ENCODE measurements around the gene CENPE.

The CENPE gene

GRCh38 chr4:103126126-103126525, 72.0 kb downstream of the CENPE start:
- Histone ChIP-seq H3K9ac (ENCODE audit: low read depth, low read length) (no peak overlapping the region), H3K27ac (ENCODE audit: low read length) (no peak overlapping the region), H3K4me1 (ENCODE audit: insufficient read depth, low read length) (no peaks in the 10 kb centered on the region), H3K36me3 (ENCODE audit: insufficient read depth, low read depth, low read length) (peaks cover 79% of the 10 kb centered on the region), H3K27me3 (ENCODE audit: insufficient read depth, low read length) (no peaks in the 10 kb centered on the region), H3K4me3 (ENCODE audit: low read length) (no peak overlapping the region), H3K9me3 (ENCODE audit: insufficient read depth, low read depth, low read length) (no peaks in the 10 kb centered on the region)

- no peak overlapping the region for H3K4me3 ChIP-seq (ENCODE audit: low read length)
- no peaks in the 10 kb centered on the region for H3K27me3 ChIP-seq (ENCODE audit: insufficient read depth, low read length)
- no peaks in the 10 kb centered on the region for H3K4me1 ChIP-seq (ENCODE audit: insufficient read depth, low read length)
- no peaks in the 10 kb centered on the region for H3K9me3 ChIP-seq (ENCODE audit: insufficient read depth, low read depth, low read length)
- H3K27ac ChIP-seq (ENCODE audit: low read length), result no peak overlapping the region
- peaks cover 80% of the 10 kb centered on the region for H3K36me3 ChIP-seq (ENCODE audit: insufficient read depth, low read depth, low read length)
- no peak overlapping the region for H3K9ac ChIP-seq (ENCODE audit: low read depth, low read length)
These were observed 75.0 kb downstream of the CENPE start for GRCh38 chr4:103123114-103123513.

GRCh38 chr4:103118166-103118565, 80.0 kb downstream of the CENPE start:
- H3K4me1 ChIP-seq (ENCODE audit: insufficient read depth, low read length), result no peaks in the 10 kb centered on the region
- H3K36me3 ChIP-seq (ENCODE audit: insufficient read depth, low read depth, low read length), result peaks cover 64% of the 10 kb centered on the region
- no peak overlapping the region for H3K4me3 ChIP-seq (ENCODE audit: low read length)
- H3K9me3 ChIP-seq (ENCODE audit: insufficient read depth, low read depth, low read length), result no peaks in the 10 kb centered on the region
- H3K27ac ChIP-seq (ENCODE audit: low read length), result no peak overlapping the region
- H3K27me3 ChIP-seq (ENCODE audit: insufficient read depth, low read length), result no peaks in the 10 kb centered on the region
- no peak overlapping the region for H3K9ac ChIP-seq (ENCODE audit: low read depth, low read length)

- no peak overlapping the region for H3K9ac ChIP-seq (ENCODE audit: low read depth, low read length)
- H3K4me3 ChIP-seq (ENCODE audit: low read length), result no peak overlapping the region
- H3K36me3 ChIP-seq (ENCODE audit: insufficient read depth, low read depth, low read length), result peaks cover 68% of the 10 kb centered on the region
- no peaks in the 10 kb centered on the region for H3K9me3 ChIP-seq (ENCODE audit: insufficient read depth, low read depth, low read length)
- no peaks in the 10 kb centered on the region for H3K4me1 ChIP-seq (ENCODE audit: insufficient read depth, low read length)
- H3K27ac ChIP-seq (ENCODE audit: low read length), result no peak overlapping the region
- H3K27me3 ChIP-seq (ENCODE audit: insufficient read depth, low read length), result no peaks in the 10 kb centered on the region
These were observed 86.5 kb downstream of the CENPE start for GRCh38 chr4:103111598-103111997.

GRCh38 chr4:103108542-103108941, 89.6 kb downstream of the CENPE start:
- Histone ChIP-seq H3K4me3 (ENCODE audit: low read length) (no peak overlapping the region), H3K9ac (ENCODE audit: low read depth, low read length) (no peak overlapping the region), H3K27ac (ENCODE audit: low read length) (no peak overlapping the region), H3K9me3 (ENCODE audit: insufficient read depth, low read depth, low read length) (no peaks in the 10 kb centered on the region), H3K4me1 (ENCODE audit: insufficient read depth, low read length) (no peaks in the 10 kb centered on the region), H3K27me3 (ENCODE audit: insufficient read depth, low read length) (no peaks in the 10 kb centered on the region), H3K36me3 (ENCODE audit: insufficient read depth, low read depth, low read length) (peaks cover 57% of the 10 kb centered on the region)

GRCh38 chr4:103105558-103106356, 92.4 kb downstream of the CENPE start:
- H3K9me3 ChIP-seq (ENCODE audit: insufficient read depth, low read depth, low read length), result no peaks in the 10 kb centered on the region
- H3K36me3 ChIP-seq (ENCODE audit: insufficient read depth, low read depth, low read length), result peaks cover 46% of the 10 kb centered on the region
- H3K4me1 ChIP-seq (ENCODE audit: insufficient read depth, low read length), result no peaks in the 10 kb centered on the region
- H3K27ac ChIP-seq (ENCODE audit: low read length), result no peak overlapping the region
- H3K27me3 ChIP-seq (ENCODE audit: insufficient read depth, low read length), result no peaks in the 10 kb centered on the region
- no peak overlapping the region for H3K9ac ChIP-seq (ENCODE audit: low read depth, low read length)
- no peak overlapping the region for H3K4me3 ChIP-seq (ENCODE audit: low read length)

GRCh38 chr4:103104886-103105285, 93.3 kb downstream of the CENPE start:
- no peaks in the 10 kb centered on the region for H3K4me1 ChIP-seq (ENCODE audit: insufficient read depth, low read length)
- H3K27ac ChIP-seq (ENCODE audit: low read length), result no peak overlapping the region
- no peaks in the 10 kb centered on the region for H3K9me3 ChIP-seq (ENCODE audit: insufficient read depth, low read depth, low read length)
- H3K36me3 ChIP-seq (ENCODE audit: insufficient read depth, low read depth, low read length), result peaks cover 37% of the 10 kb centered on the region
- H3K9ac ChIP-seq (ENCODE audit: low read depth, low read length), result no peak overlapping the region
- H3K4me3 ChIP-seq (ENCODE audit: low read length), result no peak overlapping the region
- H3K27me3 ChIP-seq (ENCODE audit: insufficient read depth, low read length), result no peaks in the 10 kb centered on the region

- Histone ChIP-seq H3K4me3 (ENCODE audit: low read length) (no peak overlapping the region), H3K27ac (ENCODE audit: low read length) (no peak overlapping the region), H3K36me3 (ENCODE audit: insufficient read depth, low read depth, low read length) (no peaks in the 10 kb centered on the region; the same call in 1 of the 2 replicates), H3K9me3 (ENCODE audit: insufficient read depth, low read depth, low read length) (no peaks in the 10 kb centered on the region), H3K4me1 (ENCODE audit: insufficient read depth, low read length) (peaks cover 6% of the 10 kb centered on the region), H3K9ac (ENCODE audit: low read depth, low read length) (no peak overlapping the region), H3K27me3 (ENCODE audit: insufficient read depth, low read length) (no peaks in the 10 kb centered on the region)
These were observed 97.5 kb downstream of the CENPE start for GRCh38 chr4:103100691-103101090.

GRCh38 chr4:103099691-103100392, 98.3 kb downstream of the CENPE start, which contains the start of gene BDH2:
Gene BDH2 (minus strand): TSS chr4:103099834. CDS start chr4:103096254, 3,580 bp downstream.
- H3K27ac ChIP-seq (ENCODE audit: low read length), result peak within 1 kb of the TSS; percentile 82
- H3K9me3 ChIP-seq (ENCODE audit: insufficient read depth, low read depth, low read length), result no peaks in the 10 kb centered on the region
- H3K36me3 ChIP-seq (ENCODE audit: insufficient read depth, low read depth, low read length), result no peaks in the 10 kb centered on the region; the same call in 1 of the 2 replicates
- no peaks in the 10 kb centered on the region for H3K27me3 ChIP-seq (ENCODE audit: insufficient read depth, low read length)
- H3K4me1 ChIP-seq (ENCODE audit: insufficient read depth, low read length), result peaks cover 6% of the 10 kb centered on the region
- H3K4me3 ChIP-seq (ENCODE audit: low read length), result peak within 1 kb of the TSS; percentile 85
- peak within 1 kb of the TSS; percentile 91 for H3K9ac ChIP-seq (ENCODE audit: low read depth, low read length)

GRCh38 chr4:103098756-103099440, 99.2 kb downstream of the CENPE start:
- Histone ChIP-seq H3K27me3 (ENCODE audit: insufficient read depth, low read length) (no peaks in the 10 kb centered on the region), H3K4me3 (ENCODE audit: low read length) (peak overlapping the region; percentile 85), H3K9ac (ENCODE audit: low read depth, low read length) (peak overlapping the region; percentile 91), H3K27ac (ENCODE audit: low read length) (peak overlapping the region; percentile 82), H3K4me1 (ENCODE audit: insufficient read depth, low read length) (peaks cover 6% of the 10 kb centered on the region), H3K9me3 (ENCODE audit: insufficient read depth, low read depth, low read length) (no peaks in the 10 kb centered on the region), H3K36me3 (ENCODE audit: insufficient read depth, low read depth, low read length) (peaks cover 4% of the 10 kb centered on the region)

GRCh38 chr4:103098341-103098740, 99.8 kb downstream of the CENPE start:
- H3K9me3 ChIP-seq (ENCODE audit: insufficient read depth, low read depth, low read length), result no peaks in the 10 kb centered on the region
- peaks cover 6% of the 10 kb centered on the region for H3K36me3 ChIP-seq (ENCODE audit: insufficient read depth, low read depth, low read length)
- H3K4me1 ChIP-seq (ENCODE audit: insufficient read depth, low read length), result peaks cover 6% of the 10 kb centered on the region
- no peak overlapping the region for H3K9ac ChIP-seq (ENCODE audit: low read depth, low read length)
- H3K27ac ChIP-seq (ENCODE audit: low read length), result no peak overlapping the region
- no peaks in the 10 kb centered on the region for H3K27me3 ChIP-seq (ENCODE audit: insufficient read depth, low read length)
- H3K4me3 ChIP-seq (ENCODE audit: low read length), result 0 out of 2 replicates have a peak overlapping the region, but pooled peaks have one; percentile 85

All from iPS-20b (cell line).